NCI-H774 (cell line): ENCODE data around the gene NEMP2.
"Not testable (repeated sequence)": the region's sequence is repeated elsewhere in the genome, so short reads cannot be mapped to it uniquely, and the experiment has no call there.

Experiments
- DNase-seq: peaks from one replicate; lab custom pipeline; 2025; lab: John Stamatoyannopoulos, UW

NEMP2 gene

GRCh38 chr2:190526105-190526750, 8.3 kb downstream of the NEMP2 start:
- DNase-seq: no peak

- DNase-seq: no peak
Observed at GRCh38 chr2:190524928-190525327, 9.6 kb downstream of the NEMP2 start.

- no peak for DNase-seq
Observed at GRCh38 chr2:190519975-190520767, 14.4 kb downstream of the NEMP2 start.

- no peak for DNase-seq
Observed at GRCh38 chr2:190517468-190517867, 17.1 kb downstream of the NEMP2 start.

- DNase-seq: no peak
Observed at GRCh38 chr2:190515687-190516086, 18.8 kb downstream of the NEMP2 start.

- no peak for DNase-seq
Observed at GRCh38 chr2:190514676-190515075, 19.8 kb downstream of the NEMP2 start.

GRCh38 chr2:190513877-190514276, 20.6 kb downstream of the NEMP2 start:
- no peak for DNase-seq

- DNase-seq: no peak
Observed at GRCh38 chr2:190512539-190513095, 21.9 kb downstream of the NEMP2 start.

GRCh38 chr2:190511104-190511503, 23.4 kb downstream of the NEMP2 start:
- DNase-seq: no peak

- not testable (repeated sequence) for DNase-seq
Observed at GRCh38 chr2:190509895-190510294, 24.6 kb downstream of the NEMP2 start.

GRCh38 chr2:190507135-190507534, 27.4 kb downstream of the NEMP2 start:
- peak; percentile 57 for DNase-seq

GRCh38 chr2:190506666-190507065, 27.9 kb downstream of the NEMP2 start:
- DNase-seq: peak; percentile 70

GRCh38 chr2:190505696-190506095, 28.8 kb downstream of the NEMP2 start:
- DNase-seq: no peak

- DNase-seq: no peak
Observed at GRCh38 chr2:190504912-190505311, 29.6 kb downstream of the NEMP2 start.

- DNase-seq: no peak
Observed at GRCh38 chr2:190503088-190503487, 31.4 kb downstream of the NEMP2 start.

GRCh38 chr2:190501702-190502407, 32.7 kb downstream of the NEMP2 start:
- DNase-seq: no peak

GRCh38 chr2:190501231-190501630, 33.3 kb downstream of the NEMP2 start:
- no peak for DNase-seq

- no peak for DNase-seq
Observed at GRCh38 chr2:190500054-190500502, 34.4 kb downstream of the NEMP2 start.

GRCh38 chr2:190499273-190499672, 35.2 kb downstream of the NEMP2 start:
- no peak for DNase-seq

GRCh38 chr2:190497428-190497827, 37.1 kb downstream of the NEMP2 start:
- no peak for DNase-seq

GRCh38 chr2:190494600-190495227, 39.8 kb downstream of the NEMP2 start:
- not testable (repeated sequence) for DNase-seq

GRCh38 chr2:190493095-190493494, 41.4 kb downstream of the NEMP2 start:
- no peak for DNase-seq
